HG02840 (cell line): ENCODE data around the gene ZP1.
"Not testable (repeated sequence)": the region's sequence is repeated elsewhere in the genome, so short reads cannot be mapped to it uniquely, and the experiment has no call there.

Experiments
- ATAC-seq: cut with Tn5 transposase; IDR thresholded peaks from one replicate; pipeline ENCODE4 v1.9.1; 2021; ENCODE audit warnings: mild to moderate bottlenecking, moderate library complexity, moderate number of reproducible peaks; ENCODE audit not compliant: unreplicated experiment, low FRiP score

ZP1 gene

GRCh38 chr11:60866911-60867870, at the start of gene ZP1:
TSS of gene ZP1 (plus strand) at chr11:60867542. CDS start at chr11:60867562, 20 bp downstream.
- ATAC-seq, result no peak

- no peak for ATAC-seq
Measured at GRCh38 chr11:60818057-60818456, 49.3 kb upstream of the ZP1 start.

- no peak for ATAC-seq
Measured at GRCh38 chr11:60821827-60822599, 45.3 kb upstream of the ZP1 start.

- ATAC-seq, result not testable (repeated sequence)
Measured at GRCh38 chr11:60823745-60824306, 43.5 kb upstream of the ZP1 start.

- no peak for ATAC-seq
Measured at GRCh38 chr11:60825118-60825517, 42.2 kb upstream of the ZP1 start.

GRCh38 chr11:60825790-60826189, 41.6 kb upstream of the ZP1 start:
- no peak for ATAC-seq

- ATAC-seq, result peak; percentile 29
Measured at GRCh38 chr11:60830478-60831142, 36.7 kb upstream of the ZP1 start.

GRCh38 chr11:60831143-60831500, 36.2 kb upstream of the ZP1 start:
- ATAC-seq, result peak; percentile 79

- ATAC-seq, result no peak
Measured at GRCh38 chr11:60831501-60832079, 35.8 kb upstream of the ZP1 start.

- ATAC-seq, result no peak
Measured at GRCh38 chr11:60834742-60835533, 32.4 kb upstream of the ZP1 start.

GRCh38 chr11:60835534-60835846, 31.9 kb upstream of the ZP1 start:
- no peak for ATAC-seq

- no peak for ATAC-seq
Measured at GRCh38 chr11:60836866-60837515, 30.4 kb upstream of the ZP1 start.

GRCh38 chr11:60838132-60838531, 29.2 kb upstream of the ZP1 start:
- no peak for ATAC-seq

GRCh38 chr11:60840470-60841430, 26.6 kb upstream of the ZP1 start:
- ATAC-seq, result no peak

GRCh38 chr11:60841797-60842667, 25.3 kb upstream of the ZP1 start, which contains the start of gene CCDC86:
TSS of gene CCDC86 (plus strand) at chr11:60842113. CDS start at chr11:60842125, 12 bp downstream.
- ATAC-seq, result peak; percentile 81

GRCh38 chr11:60842668-60843600, 24.4 kb upstream of the ZP1 start:
- ATAC-seq, result no peak
